Stimulated activated CD8-positive, alpha-beta memory T cell treated with anti-CD3 and anti-CD28 coated beads, Interleukin-12 subunit alpha, Interleukin-12 subunit beta, amount 100 ng/mL, for 4 hours (primary cell): ENCODE measurements around the gene OR10P1.

Experiments
- DNase-seq: peaks from one replicate; pipeline ENCODE4 v3.0.0-alpha.2; 2020; ENCODE audit warnings: low read depth

The OR10P1 gene

GRCh38 chr12:55685671-55686070 lies 49.0 kb downstream of the OR10P1 start:
- no peak for DNase-seq

GRCh38 chr12:55686366-55687010 lies 49.8 kb downstream of the OR10P1 start:
- no peak for DNase-seq
